Panc1 (cell line): ENCODE measurements around the gene ABLIM2.

Source experiments
- CTCF ChIP-seq: fragments of 450-650 bp; IDR thresholded peaks from 2 replicates; pipeline ENCODE4 v1.5.1; 2017; ENCODE audit warnings: mild to moderate bottlenecking
- POLR2AphosphoS5 ChIP-seq: IDR thresholded peaks from 2 replicates; pipeline ENCODE4 v1.6.1; 2012; ENCODE audit warnings: mild to moderate bottlenecking, low read depth, low read length, moderate library complexity
- REST ChIP-seq, 2 experiments: IDR thresholded peaks; 2 replicates each; pipeline ENCODE4 v1.6.1; 2011 to 2012; ENCODE audit warnings: low read depth in 2 of 2, control low read depth in 1 of 2, low read length in 1 of 2, mild to moderate bottlenecking in 1 of 2, moderate library complexity in 1 of 2; ENCODE audit not compliant: insufficient read depth in 1 of 2
- SIN3A ChIP-seq: IDR thresholded peaks from 2 replicates; pipeline ENCODE4 v1.6.1; 2012; ENCODE audit warnings: low read depth, mild to moderate bottlenecking, low read length, moderate library complexity, borderline replicate concordance; ENCODE audit not compliant: insufficient read depth
- TCF7L2 ChIP-seq: IDR thresholded peaks from 2 replicates; pipeline ENCODE4 v1.6.1; 2011; ENCODE audit warnings: mild to moderate bottlenecking, low read depth, low read length, inconsistent platforms

GRCh38 chr4:8030121-8030781 lies 128.4 kb downstream of the ABLIM2 start:
- TF ChIP-seq CTCF (no peak), SIN3A (no peak), TCF7L2 (no peak), POLR2AphosphoS5 (no peak), REST (IDR thresholded peaks at IDR 0.05; ENCODE audit: insufficient read depth in 1 of 2, low read depth in 2 of 2, low read length in 1 of 2) (no peak)
